Cardiac muscle cell (in vitro differentiated cells and primary cell): ENCODE measurements around the gene COQ5. TPM values are rescaled to one million over a fixed set of nuclear protein-coding genes. Genes with fewer than 3 reads are reported as not detected.
A peak's percentile ranks its signal among the peaks of the same experiment; 100 is the strongest.

Experiments
- DNase-seq, 2 donors: peaks; one replicate each; pipeline versions ENCODE4 v3.0.0 to v3.0.0-alpha.2; 2010 to 2017; ENCODE audit warnings: low read depth in 1 of 2, low spot score in 1 of 2
- H3K27ac ChIP-seq: fragments of 200-600 bp; sonication (generic); 2 replicates; pipeline ENCODE4 v1.5.1; 2016
- H3K27me3 ChIP-seq: fragments of 200-600 bp; sonication (generic); 2 replicates; pipeline ENCODE4 v1.6.0; 2016; ENCODE audit warnings: control low read depth
- H3K36me3 ChIP-seq: fragments of 200-600 bp; sonication (generic); 2 replicates; pipeline ENCODE4 v1.5.1; 2016; ENCODE audit warnings: control low read depth
- H3K4me1 ChIP-seq: fragments of 200-600 bp; sonication (generic); 2 replicates; pipeline ENCODE4 v1.8.1; 2017; ENCODE audit warnings: low read depth, mild to moderate bottlenecking, mixed run types
- H3K4me3 ChIP-seq: fragments of 200-600 bp; sonication (generic); 2 replicates; pipeline ENCODE4 v1.5.1; 2016; ENCODE audit warnings: mild to moderate bottlenecking
- H3K9me3 ChIP-seq: fragments of 200-600 bp; sonication (generic); 2 replicates; pipeline ENCODE4 v1.5.1; 2017; ENCODE audit warnings: low read depth, mild to moderate bottlenecking, control low read depth
- polyA plus RNA-seq: library from polyadenylated mRNA; unstranded; fragments of >200 nt; fragmentation: Nextera tagmentation; extraction: Ambion mirVana; gene quantifications from 2 replicates; pipeline ENCODE4 v1.2.1, GENCODE V29; 2016
- total RNA-seq: library from RNA; depleted of rRNA; stranded (reverse); fragments of >200 nt; gene quantifications from 2 replicates; pipeline ENCODE4 v1.2.3, GENCODE V29; 2016
- TF ChIP-seq, protein P1 (sequence below): IDR thresholded peaks from 2 replicates; pipeline ENCODE4 v1.5.1; 2012; ENCODE audit warnings: low read depth, mild to moderate bottlenecking, low read length

The COQ5 gene
- total and polyA plus RNA-seq, 2 experiments from 2014 or later = 67.2 to 99.3 TPM

DNA sequence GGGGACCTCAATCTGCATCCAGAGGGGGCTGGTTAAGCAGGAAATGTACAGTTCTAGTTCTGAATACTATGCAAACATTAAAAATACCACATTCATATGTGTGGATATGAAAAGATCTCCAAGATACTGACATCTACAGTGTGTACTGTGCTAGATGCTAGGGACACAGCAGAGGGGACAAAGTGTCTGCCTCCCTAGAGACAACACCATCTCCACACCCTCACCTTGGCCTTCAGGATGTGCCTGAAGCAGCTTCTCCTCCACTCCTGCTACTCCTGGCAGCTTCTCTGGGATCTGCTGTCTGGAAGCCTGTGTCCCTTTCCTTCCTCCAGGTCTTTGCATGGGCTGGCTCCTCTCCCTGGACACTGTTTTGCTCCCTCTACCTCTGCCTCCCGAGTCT, 48.7 kb downstream of the COQ5 start:
- no peaks in the 10 kb centered on the region for H3K36me3 ChIP-seq
- no peaks in the 10 kb centered on the region for H3K4me1 ChIP-seq
- no peak overlapping the region for H3K27ac ChIP-seq
- no peak for DNase-seq
- no peak overlapping the region for H3K4me3 ChIP-seq
- H3K9me3 ChIP-seq = no peaks in the 10 kb centered on the region
- H3K27me3 ChIP-seq = no peaks in the 10 kb centered on the region
- TF ChIP-seq, protein P1, sequence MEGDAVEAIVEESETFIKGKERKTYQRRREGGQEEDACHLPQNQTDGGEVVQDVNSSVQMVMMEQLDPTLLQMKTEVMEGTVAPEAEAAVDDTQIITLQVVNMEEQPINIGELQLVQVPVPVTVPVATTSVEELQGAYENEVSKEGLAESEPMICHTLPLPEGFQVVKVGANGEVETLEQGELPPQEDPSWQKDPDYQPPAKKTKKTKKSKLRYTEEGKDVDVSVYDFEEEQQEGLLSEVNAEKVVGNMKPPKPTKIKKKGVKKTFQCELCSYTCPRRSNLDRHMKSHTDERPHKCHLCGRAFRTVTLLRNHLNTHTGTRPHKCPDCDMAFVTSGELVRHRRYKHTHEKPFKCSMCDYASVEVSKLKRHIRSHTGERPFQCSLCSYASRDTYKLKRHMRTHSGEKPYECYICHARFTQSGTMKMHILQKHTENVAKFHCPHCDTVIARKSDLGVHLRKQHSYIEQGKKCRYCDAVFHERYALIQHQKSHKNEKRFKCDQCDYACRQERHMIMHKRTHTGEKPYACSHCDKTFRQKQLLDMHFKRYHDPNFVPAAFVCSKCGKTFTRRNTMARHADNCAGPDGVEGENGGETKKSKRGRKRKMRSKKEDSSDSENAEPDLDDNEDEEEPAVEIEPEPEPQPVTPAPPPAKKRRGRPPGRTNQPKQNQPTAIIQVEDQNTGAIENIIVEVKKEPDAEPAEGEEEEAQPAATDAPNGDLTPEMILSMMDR = no peak

DNA sequence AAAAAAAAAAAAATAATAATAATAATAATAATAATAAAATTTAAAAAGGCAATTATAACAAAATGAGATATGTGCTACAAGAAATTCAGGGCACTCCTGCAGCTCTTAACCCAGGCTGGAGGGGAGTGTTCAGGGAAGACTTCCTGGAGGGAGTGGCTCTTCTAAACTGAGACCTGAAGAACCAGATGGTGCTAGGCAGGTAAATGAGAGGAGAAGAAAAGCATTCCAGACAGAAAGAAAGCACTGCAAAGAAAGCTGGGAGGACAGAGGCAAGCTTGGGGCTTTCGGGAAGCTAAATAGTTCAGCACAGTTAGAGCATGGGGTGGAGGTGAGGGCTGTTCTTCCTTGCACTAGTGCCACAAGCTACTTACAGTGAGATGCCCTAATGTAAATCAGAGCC, 49.5 kb downstream of the COQ5 start:
- H3K9me3 ChIP-seq = no peaks in the 10 kb centered on the region
- TF ChIP-seq, protein P1 = no peak
- H3K4me1 ChIP-seq = no peaks in the 10 kb centered on the region
- no peak overlapping the region for H3K4me3 ChIP-seq
- H3K36me3 ChIP-seq = no peaks in the 10 kb centered on the region
- no peaks in the 10 kb centered on the region for H3K27me3 ChIP-seq
- DNase-seq = no peak
- H3K27ac ChIP-seq = no peak overlapping the region

DNA sequence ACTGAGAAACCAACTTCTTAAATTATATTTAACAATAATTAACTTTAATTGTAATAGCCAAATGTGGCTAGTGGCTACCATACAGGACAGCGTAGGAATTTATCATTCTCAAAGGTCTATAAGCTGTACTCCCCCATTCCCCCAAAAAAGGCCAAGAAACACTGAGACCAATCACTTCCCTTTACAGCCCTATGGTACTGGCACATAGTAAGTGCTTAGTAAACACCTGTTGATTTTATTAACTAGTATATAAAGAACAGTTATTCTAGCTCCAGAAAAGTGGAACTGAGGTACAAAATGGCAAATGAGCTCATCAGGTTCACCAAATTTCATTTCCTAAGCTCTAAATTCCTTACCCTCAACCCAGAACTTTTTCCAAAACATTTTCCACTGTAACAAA, 53.3 kb downstream of the COQ5 start:
- Histone ChIP-seq H3K9me3 (no peaks in the 10 kb centered on the region), H3K36me3 (no peaks in the 10 kb centered on the region), H3K4me1 (no peaks in the 10 kb centered on the region), H3K27ac (no peak overlapping the region), H3K27me3 (no peaks in the 10 kb centered on the region), H3K4me3 (no peak overlapping the region)
- TF ChIP-seq, protein P1 = no peak
- no peak for DNase-seq

DNA sequence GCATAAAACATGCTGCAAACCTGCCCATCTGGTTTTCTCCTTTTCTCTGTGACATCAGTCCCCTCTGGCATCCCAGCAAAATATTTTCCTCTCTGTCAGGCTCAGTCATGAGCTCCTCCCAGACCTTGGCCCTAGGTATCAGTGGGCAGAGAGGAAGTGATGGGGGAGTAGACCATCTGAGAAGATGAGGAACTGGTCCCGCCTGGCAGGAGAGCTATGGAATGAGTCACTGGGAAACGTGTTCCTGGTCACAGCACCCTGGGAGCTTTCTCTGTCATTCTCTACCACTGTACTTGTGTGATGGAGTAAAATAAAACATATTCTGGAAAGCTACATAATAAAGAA, 54.4 kb downstream of the COQ5 start:
- Histone ChIP-seq H3K4me1 (no peaks in the 10 kb centered on the region), H3K9me3 (no peaks in the 10 kb centered on the region), H3K4me3 (no peak overlapping the region), H3K27ac (no peak overlapping the region), H3K27me3 (no peaks in the 10 kb centered on the region), H3K36me3 (no peaks in the 10 kb centered on the region)
- peak in 1 of 2 donors; percentile 51 for DNase-seq
- TF ChIP-seq, protein P1 = no peak

DNA sequence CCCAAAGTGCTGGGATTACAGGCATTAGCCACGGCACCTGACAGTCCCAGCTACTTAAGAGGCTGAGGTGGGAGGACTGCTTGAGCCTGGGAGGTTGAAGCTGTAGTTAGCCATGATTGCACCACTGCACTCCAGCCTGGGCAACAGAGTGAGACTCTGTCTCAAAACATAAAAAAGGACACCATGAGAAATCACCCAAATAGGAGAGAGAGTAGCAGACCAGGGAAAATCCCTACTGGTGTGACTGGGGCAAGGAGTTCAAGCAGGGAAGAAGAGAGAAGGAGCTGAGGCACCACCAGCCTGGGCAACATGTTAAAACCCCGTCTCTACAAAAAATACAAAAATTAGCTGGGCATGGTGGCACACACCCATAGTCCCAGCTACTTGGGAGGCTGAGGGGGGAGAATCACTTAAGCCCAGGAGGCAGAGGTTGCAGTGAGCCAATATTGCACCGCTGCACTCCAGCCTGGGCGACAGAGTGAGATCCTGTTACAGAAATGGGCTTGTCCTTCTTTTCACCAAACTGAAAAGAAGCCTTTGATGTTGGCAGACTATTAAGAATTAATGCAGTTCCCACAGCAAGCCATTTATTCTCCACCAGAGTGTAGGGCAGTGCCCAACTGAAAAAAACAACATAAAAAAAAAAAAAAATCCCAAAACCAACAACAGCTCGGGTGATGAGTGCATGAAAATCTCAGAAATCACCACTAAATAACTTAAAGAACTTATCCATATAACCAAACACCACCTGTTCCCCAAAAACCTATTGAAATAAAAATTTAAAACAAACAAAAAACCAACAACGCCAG, 54.9 kb downstream of the COQ5 start:
- Histone ChIP-seq H3K9me3 (no peaks in the 10 kb centered on the region), H3K4me3 (no peak overlapping the region), H3K27ac (no peak overlapping the region), H3K27me3 (no peaks in the 10 kb centered on the region), H3K4me1 (no peaks in the 10 kb centered on the region), H3K36me3 (no peaks in the 10 kb centered on the region)
- DNase-seq = no peak
- TF ChIP-seq, protein P1 = no peak
